Measurements from ENCODE around the gene CCL8. TPM values are rescaled to one million over a fixed set of nuclear protein-coding genes. Genes with fewer than 3 reads are reported as not detected.

The CCL8 gene
- total and polyA plus RNA-seq, 7 donors, result 0.03 to 0.42 (median 0.09) TPM; not detected in 4

DNA sequence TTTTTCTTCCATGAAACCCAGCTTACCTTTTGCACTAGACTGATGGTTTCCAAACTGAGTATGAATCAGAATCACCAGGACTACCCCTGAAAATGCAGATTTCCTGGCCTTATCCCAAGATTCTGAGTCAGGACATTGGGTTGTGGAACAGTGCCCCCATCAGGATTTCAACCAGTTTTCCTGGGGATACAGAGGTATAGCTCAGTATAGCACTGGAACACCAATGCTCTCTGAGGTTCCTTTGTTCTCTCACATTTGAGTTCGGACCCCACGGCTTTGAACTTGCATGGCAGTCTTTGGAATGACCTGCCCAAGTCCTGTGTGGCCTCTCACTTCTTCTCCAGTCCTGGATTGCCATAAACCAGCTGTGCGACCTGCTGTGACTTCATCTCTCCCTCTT, 12.8 kb upstream of the CCL8 start:
- 26 to 49% (median 36%) methylated on average over 3 of the region's 3 CpGs for WGBS, 3 donors
- Histone ChIP-seq H3K27me3 (ENCODE audit: insufficient read depth in 3 of 3, low read length in 2 of 3) (no peaks in the 10 kb centered on the region), H3K9me3 (no peaks in the 10 kb centered on the region), H3K4me1 (peaks cover 3% of the 10 kb centered on the region), H3K27ac (no peak overlapping the region), H3K4me3 (no peak overlapping the region), H3K36me3 (ENCODE audit: insufficient read depth in 1 of 2, low read depth in 1 of 2) (no peaks in the 10 kb centered on the region)
- ATAC-seq (peak in 3 of 4 donors; percentile 62 to 72 (median 64)), DNase-seq (no peak)
- peak; percentile 25 for TF ChIP-seq CTCF (IDR thresholded peaks at IDR 0.05)
- intact Hi-C loops (cut with DNase I), result loop anchor here (1.0 to 5.0 kb wide), 2 partner anchors 104 to 106 kb away; no protein-coding TSS in a partner anchor

DNA sequence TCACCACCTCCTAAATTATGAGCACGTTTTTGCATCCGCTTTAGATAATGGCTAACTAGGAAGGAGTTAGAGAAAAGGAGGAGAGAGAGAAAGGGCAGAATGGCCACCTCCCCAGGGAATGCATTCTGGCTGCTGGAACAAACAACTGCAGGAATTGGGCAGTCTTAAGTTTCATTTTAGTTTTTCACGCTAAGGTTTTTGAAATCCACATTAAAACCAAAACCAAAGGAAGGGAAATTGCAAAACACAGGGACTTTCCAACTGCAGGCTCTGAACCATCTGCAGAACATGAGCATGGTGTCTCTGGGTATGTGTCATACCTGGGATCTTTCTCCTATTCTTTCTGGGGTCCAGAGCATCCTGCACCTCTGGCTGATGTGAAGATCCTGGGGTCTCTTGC, 12.1 kb upstream of the CCL8 start:
- H3K27me3 ChIP-seq (ENCODE audit: insufficient read depth in 3 of 3, low read length in 2 of 3), result no peaks in the 10 kb centered on the region
- H3K9me3 ChIP-seq, result no peaks in the 10 kb centered on the region
- TF ChIP-seq CTCF (IDR thresholded peaks at IDR 0.05), result no peak
- no peak overlapping the region for H3K4me3 ChIP-seq
- WGBS, 3 donors, result 8 to 19% (median 14%) methylated on average over 3 of the region's 3 CpGs
- DNase-seq, result peak; percentile 40 to 67
- H3K36me3 ChIP-seq (ENCODE audit: insufficient read depth in 1 of 2, low read depth in 1 of 2), result no peaks in the 10 kb centered on the region
- H3K27ac ChIP-seq, result no peak overlapping the region
- peaks cover 3% of the 10 kb centered on the region for H3K4me1 ChIP-seq
- intact Hi-C loops (cut with DNase I), result loop anchor here in 1 of 2 donors (5.0 kb wide), 1 partner anchor 105 kb away; no protein-coding TSS in a partner anchor
- peak in 3 of 4 donors; percentile 21 to 49 (median 48) for ATAC-seq

DNA sequence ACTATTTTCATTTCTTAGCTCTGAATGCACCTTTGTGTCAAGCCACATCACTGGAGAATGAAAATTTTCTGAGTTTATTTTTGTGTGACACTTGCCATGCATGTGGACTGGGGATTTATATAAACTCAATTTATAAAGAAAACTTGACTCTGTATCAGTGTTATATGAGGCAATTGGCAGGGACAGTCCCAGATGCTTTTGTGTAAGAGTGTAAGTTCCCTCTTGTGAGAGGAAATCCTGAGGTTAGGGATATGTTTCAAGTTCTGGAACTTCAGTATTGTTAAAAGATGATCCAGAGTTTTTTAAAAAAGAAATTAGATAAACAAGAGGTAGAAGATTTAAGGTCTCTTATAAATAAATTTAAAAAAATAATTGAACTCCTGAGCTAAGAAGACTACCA, 10.9 kb upstream of the CCL8 start:
- no peak overlapping the region for H3K27ac ChIP-seq
- intact Hi-C loops (cut with DNase I), result loop anchor here in 1 of 2 donors (5.0 kb wide), 1 partner anchor 106 kb away; no protein-coding TSS in a partner anchor
- ATAC-seq (no peak), DNase-seq (no peak)
- H3K27me3 ChIP-seq (ENCODE audit: insufficient read depth in 3 of 3, low read length in 2 of 3), result no peaks in the 10 kb centered on the region
- H3K4me1 ChIP-seq, result peaks cover 3% of the 10 kb centered on the region
- H3K9me3 ChIP-seq, result no peaks in the 10 kb centered on the region
- H3K4me3 ChIP-seq, result no peak overlapping the region
- no peaks in the 10 kb centered on the region for H3K36me3 ChIP-seq (ENCODE audit: insufficient read depth in 1 of 2, low read depth in 1 of 2)
- TF ChIP-seq CTCF (IDR thresholded peaks at IDR 0.05), result no peak

GRCh38 chr17:34311291-34311690, 7.9 kb upstream of the CCL8 start:
- no peak for ATAC-seq
- peaks cover 3% of the 10 kb centered on the region for H3K4me1 ChIP-seq
- no peak for DNase-seq
- TF ChIP-seq CTCF (IDR thresholded peaks at IDR 0.05), result no peak
- H3K4me3 ChIP-seq, result no peak overlapping the region
- no peaks in the 10 kb centered on the region for H3K36me3 ChIP-seq (ENCODE audit: insufficient read depth in 1 of 2, low read depth in 1 of 2)
- intact Hi-C loops (cut with DNase I), result loop anchor here in 1 of 2 donors (5.0 kb wide), 1 partner anchor 59 kb away; no protein-coding TSS in a partner anchor
- H3K27me3 ChIP-seq (ENCODE audit: insufficient read depth in 3 of 3, low read length in 2 of 3), result no peaks in the 10 kb centered on the region
- H3K27ac ChIP-seq, result no peak overlapping the region
- no peaks in the 10 kb centered on the region for H3K9me3 ChIP-seq
- WGBS, 3 donors, result 49 to 65% (median 51%) methylated on average over 7 of the region's 7 CpGs

- Histone ChIP-seq H3K27me3 (ENCODE audit: insufficient read depth in 3 of 3, low read length in 2 of 3) (no peaks in the 10 kb centered on the region), H3K9me3 (no peaks in the 10 kb centered on the region), H3K36me3 (ENCODE audit: insufficient read depth in 1 of 2, low read depth in 1 of 2) (no peaks in the 10 kb centered on the region), H3K4me1 (peaks cover 3% of the 10 kb centered on the region), H3K27ac (no peak overlapping the region), H3K4me3 (no peak overlapping the region)
- WGBS, 3 donors, result 39 to 53% (median 40%) methylated on average over 5 of the region's 5 CpGs
- DNase-seq, result no peak
- no peak for TF ChIP-seq CTCF (IDR thresholded peaks at IDR 0.05)
- no peak for ATAC-seq
- intact Hi-C loops (cut with DNase I), result loop anchor here in 1 of 2 donors (5.0 kb wide), 1 partner anchor 60 kb away; no protein-coding TSS in a partner anchor
Observed at GRCh38 chr17:34312080-34312479, 7.2 kb upstream of the CCL8 start.
